ENCODE data around the gene TMEM184B.

DNA sequence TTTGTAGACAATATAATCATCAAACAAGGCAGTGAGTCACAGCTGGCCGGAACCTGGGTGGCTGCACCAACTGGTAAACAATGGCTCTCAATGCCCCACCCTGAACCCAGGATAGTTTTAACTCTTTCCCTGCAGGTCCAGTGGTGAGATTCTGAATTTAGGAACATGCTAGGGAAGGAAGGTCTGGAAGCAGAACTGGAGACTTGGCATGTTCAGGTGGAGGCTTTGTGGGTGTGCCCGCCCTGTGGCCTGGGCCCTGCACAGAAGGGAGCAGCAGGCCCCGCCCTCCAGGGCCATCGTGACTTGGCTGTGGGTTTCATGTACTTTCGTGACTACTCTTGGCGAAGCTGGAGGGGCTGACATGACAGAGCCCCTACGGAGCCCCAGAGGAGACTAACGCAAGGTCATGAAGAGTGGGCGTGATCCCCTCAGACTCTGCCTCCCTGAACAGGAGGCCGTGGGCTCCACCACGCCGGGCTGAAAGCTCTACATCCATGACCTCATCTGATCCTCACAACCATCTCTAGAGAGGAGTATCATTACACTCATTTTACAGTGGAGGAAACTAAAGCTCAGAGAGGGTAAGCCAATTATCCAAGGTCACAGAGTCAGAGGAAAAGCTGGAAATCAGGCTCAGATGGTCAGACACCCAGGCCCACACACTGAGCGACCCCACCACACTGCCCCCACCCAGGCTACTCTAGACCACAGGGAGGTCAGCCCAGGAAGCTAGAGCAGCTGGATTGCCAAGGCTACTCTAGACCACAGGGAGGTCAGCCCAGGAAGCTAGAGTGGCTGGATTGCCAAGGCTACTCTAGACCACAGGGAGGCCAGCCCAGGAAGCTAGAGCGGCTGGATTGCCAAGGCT lies 43.7 kb downstream of the TMEM184B start:
- TF ChIP-seq, protein P1, sequence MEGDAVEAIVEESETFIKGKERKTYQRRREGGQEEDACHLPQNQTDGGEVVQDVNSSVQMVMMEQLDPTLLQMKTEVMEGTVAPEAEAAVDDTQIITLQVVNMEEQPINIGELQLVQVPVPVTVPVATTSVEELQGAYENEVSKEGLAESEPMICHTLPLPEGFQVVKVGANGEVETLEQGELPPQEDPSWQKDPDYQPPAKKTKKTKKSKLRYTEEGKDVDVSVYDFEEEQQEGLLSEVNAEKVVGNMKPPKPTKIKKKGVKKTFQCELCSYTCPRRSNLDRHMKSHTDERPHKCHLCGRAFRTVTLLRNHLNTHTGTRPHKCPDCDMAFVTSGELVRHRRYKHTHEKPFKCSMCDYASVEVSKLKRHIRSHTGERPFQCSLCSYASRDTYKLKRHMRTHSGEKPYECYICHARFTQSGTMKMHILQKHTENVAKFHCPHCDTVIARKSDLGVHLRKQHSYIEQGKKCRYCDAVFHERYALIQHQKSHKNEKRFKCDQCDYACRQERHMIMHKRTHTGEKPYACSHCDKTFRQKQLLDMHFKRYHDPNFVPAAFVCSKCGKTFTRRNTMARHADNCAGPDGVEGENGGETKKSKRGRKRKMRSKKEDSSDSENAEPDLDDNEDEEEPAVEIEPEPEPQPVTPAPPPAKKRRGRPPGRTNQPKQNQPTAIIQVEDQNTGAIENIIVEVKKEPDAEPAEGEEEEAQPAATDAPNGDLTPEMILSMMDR (IDR thresholded peaks at IDR 0.05): no peak
- TF ChIP-seq EZH2phosphoT487 (IDR thresholded peaks at IDR 0.05): no peak
